ENCODE measurements around the gene BLVRB.
A peak's percentile ranks its signal among the peaks of the same experiment; 100 is the strongest.
"Not testable (repeated sequence)": the region's sequence is repeated elsewhere in the genome, so short reads cannot be mapped to it uniquely, and the experiment has no call there.

The BLVRB gene

DNA sequence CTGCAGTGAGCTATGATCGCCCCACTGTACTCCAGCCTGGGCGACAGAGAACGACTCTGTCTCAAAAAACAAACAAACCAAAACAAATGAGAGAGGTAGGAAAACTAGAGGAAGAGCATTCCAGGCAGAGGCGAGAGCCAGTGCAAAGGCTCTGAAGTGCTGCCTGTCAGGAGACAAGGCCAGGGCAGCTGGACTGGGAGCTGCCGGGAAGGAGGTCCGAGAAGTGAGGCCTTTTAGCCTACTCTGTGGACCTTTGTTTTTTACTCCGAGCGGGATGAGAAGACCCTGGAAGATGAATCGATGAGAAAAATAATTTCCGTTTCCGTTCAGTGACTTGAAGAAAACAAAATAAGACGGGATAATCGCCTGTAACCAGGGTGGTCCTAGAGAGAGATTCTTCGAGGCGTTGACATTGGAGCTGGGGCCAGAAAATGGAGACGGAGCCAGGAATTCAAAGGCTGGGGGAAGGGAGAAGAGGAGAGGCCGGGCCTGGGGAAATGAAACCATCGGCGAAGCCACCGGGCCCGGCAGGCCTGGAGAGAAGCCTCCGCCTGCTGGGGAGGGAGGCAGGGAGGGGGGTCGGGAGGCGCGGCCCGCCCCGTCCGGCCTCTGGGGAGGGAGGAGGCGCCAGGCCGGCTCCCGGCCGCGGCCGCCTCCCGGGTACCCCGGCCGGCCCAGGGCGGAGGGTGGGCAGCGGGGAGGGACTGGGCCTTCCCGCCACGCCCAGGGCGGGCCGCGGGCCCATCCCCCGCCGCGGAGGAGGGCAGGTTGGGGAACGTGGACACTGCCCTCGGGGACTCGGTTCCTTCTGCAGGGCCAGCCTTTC lies 31.9 kb downstream of the BLVRB start:
- Histone ChIP-seq H3K36me3 (ENCODE audit: control insufficient read depth, insufficient read depth, low read length) (no peaks in the 10 kb centered on the region), H3K27me3 (replicated peaks; ENCODE audit: control insufficient read depth, insufficient read depth, low read length) (no peaks in the 10 kb centered on the region), H3K4me3 (replicated peaks; ENCODE audit: low read depth, low read length) (peak overlapping the region; percentile 49)
- peak; percentile 84 for DNase-seq (ENCODE audit: extremely low read depth, insufficient read length)
- no peak for TF ChIP-seq CTCF (IDR thresholded peaks at IDR 0.05; ENCODE audit: insufficient read depth, low read length, poor library complexity, severe bottlenecking)

DNA sequence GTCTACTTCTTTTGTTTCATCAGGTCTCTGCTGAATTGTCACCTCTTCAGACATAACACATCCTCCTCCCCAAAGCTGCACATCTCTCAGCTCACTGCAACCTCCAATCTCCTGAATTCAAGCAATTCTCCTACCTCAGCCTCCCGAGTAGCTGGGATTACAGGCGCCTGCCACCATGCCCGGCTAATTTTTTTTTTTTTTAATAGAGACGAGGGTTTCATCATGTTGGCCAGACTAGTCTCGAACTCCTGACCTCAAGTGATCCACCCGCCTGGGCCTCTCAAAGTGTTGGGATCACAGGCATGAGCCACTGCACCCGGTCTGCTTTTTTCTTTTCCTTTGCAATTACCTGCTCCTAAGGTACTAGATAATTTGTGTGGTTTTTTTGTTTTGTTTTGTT lies 32.8 kb downstream of the BLVRB start:
- not testable (repeated sequence) for DNase-seq (ENCODE audit: extremely low read depth, insufficient read length); H3K4me3 ChIP-seq (replicated peaks; ENCODE audit: low read depth, low read length); H3K36me3 ChIP-seq (ENCODE audit: control insufficient read depth, insufficient read depth, low read length); H3K27me3 ChIP-seq (replicated peaks; ENCODE audit: control insufficient read depth, insufficient read depth, low read length)

DNA sequence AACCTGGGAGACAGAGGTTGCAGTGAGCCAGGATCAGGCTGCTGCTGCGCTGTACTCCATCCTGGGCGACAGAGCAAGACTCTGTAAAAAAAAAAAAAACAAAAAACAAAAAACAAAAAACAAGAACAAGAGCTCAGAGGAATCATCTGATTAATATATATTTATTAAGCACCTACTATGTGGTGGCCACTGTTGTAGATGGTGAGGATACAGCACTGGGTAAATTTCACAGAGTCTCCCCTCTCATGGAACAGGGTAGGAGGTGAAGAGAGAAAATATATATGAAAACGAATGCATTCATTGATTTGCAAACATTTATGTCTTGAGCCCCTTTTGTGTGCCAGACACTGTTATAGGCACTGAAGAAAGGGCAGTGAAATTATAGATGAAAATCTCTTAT lies 33.8 kb downstream of the BLVRB start:
- Histone ChIP-seq H3K4me3 (replicated peaks; ENCODE audit: low read depth, low read length) (no peak overlapping the region), H3K36me3 (ENCODE audit: control insufficient read depth, insufficient read depth, low read length) (no peaks in the 10 kb centered on the region), H3K27me3 (replicated peaks; ENCODE audit: control insufficient read depth, insufficient read depth, low read length) (no peaks in the 10 kb centered on the region)
- DNase-seq (ENCODE audit: extremely low read depth, insufficient read length) = no peak
- TF ChIP-seq CTCF (IDR thresholded peaks at IDR 0.05; ENCODE audit: insufficient read depth, low read length, poor library complexity, severe bottlenecking) = no peak

GRCh38 chr19:40430242-40430641 lies 35.3 kb downstream of the BLVRB start:
- not testable (repeated sequence) for H3K27me3 ChIP-seq (replicated peaks; ENCODE audit: control insufficient read depth, insufficient read depth, low read length); DNase-seq (ENCODE audit: extremely low read depth, insufficient read length); H3K36me3 ChIP-seq (ENCODE audit: control insufficient read depth, insufficient read depth, low read length); H3K4me3 ChIP-seq (replicated peaks; ENCODE audit: low read depth, low read length)

GRCh38 chr19:40428197-40428596 lies 37.3 kb downstream of the BLVRB start:
- not testable (repeated sequence) for H3K4me3 ChIP-seq (replicated peaks; ENCODE audit: low read depth, low read length); DNase-seq (ENCODE audit: extremely low read depth, insufficient read length); H3K36me3 ChIP-seq (ENCODE audit: control insufficient read depth, insufficient read depth, low read length); H3K27me3 ChIP-seq (replicated peaks; ENCODE audit: control insufficient read depth, insufficient read depth, low read length)

DNA sequence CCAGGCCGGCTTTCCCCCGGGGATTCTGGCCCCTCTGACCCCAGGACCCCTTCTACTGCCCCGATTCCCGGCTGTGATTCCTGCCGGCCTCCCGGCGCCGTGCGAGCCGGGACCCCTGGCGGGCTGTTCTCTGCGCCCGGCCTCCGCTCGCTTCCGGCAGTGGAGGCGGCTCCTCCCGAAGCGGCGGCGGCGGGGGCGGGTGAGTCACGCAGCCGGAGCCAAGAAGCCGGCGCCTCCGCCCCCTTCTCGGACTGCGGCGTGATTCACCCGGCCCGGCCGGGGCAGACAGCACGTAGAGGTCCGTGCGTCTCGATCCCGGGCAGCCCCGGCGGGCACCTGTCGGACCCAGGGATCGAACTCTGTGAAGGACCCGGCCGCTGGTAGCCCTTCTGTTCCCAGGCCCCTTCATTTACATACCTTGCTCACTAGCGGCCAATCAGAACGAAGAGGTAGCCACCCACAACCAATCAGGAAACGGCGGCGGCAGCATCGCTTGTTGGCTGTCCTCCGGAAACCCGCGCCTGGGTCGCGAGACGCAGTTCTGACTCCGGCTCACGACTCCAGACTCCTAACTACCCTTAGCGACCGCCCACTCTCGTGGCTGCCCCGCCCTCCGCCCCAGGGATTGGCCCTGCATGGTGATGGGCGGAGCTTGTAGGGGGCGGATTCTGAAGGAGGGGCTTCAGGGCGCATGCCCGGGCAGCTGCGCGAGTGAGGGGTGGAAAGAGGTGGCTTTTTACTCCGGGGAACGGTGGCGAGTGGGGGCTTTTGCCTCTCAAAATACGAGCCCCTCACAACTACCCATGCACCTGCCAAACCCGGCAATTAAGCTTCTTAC lies 39.9 kb downstream of the BLVRB start, which contains the start of gene SERTAD1:
TSS of gene SERTAD1 (minus strand) at position 543 of the 838 bp plus-strand sequence. CDS start 2,446 bp downstream, outside the sequence.
- Histone ChIP-seq H3K36me3 (ENCODE audit: control insufficient read depth, insufficient read depth, low read length) (peaks cover 8% of the 10 kb centered on the region), H3K27me3 (replicated peaks; ENCODE audit: control insufficient read depth, insufficient read depth, low read length) (no peaks in the 10 kb centered on the region), H3K4me3 (replicated peaks; ENCODE audit: low read depth, low read length) (peak within 1 kb of the TSS; percentile 95)
- peak; percentile 95 for TF ChIP-seq CTCF (IDR thresholded peaks at IDR 0.05; ENCODE audit: insufficient read depth, low read length, poor library complexity, severe bottlenecking)
- DNase-seq (ENCODE audit: extremely low read depth, insufficient read length) = peak; percentile 99

Measured in GM06990 (cell line).